Spleen (tissue), 11 donors: ENCODE measurements around the gene NAB1. TPM values are rescaled to one million over a fixed set of nuclear protein-coding genes. Genes with fewer than 3 reads are reported as not detected.

Experiments
- DNase-seq: peaks from one replicate; pipeline ENCODE4 v3.0.0-alpha.2; 2020
- H3K27ac ChIP-seq, 8 donors: fragments of 200-600 bp; sonication (generic) in 7 of 8; 1 replicate in 4 of 8; 2 replicates in 4 of 8; pipeline versions ENCODE4 v1.5.0 to v1.8.0; 2016 to 2021; ENCODE audit warnings: inconsistent platforms in 4 of 8, mild to moderate bottlenecking in 4 of 8, moderate library complexity in 1 of 8
- H3K27me3 ChIP-seq, 7 donors: fragments of 200-600 bp; sonication (generic) in 6 of 7; replicated peaks in 1 of 7; 1 replicate in 4 of 7; 2 replicates in 3 of 7; pipeline versions ENCODE4 v1.5.0 to v1.8.0; 2016 to 2021; ENCODE audit warnings: inconsistent platforms in 3 of 7, mild to moderate bottlenecking in 1 of 7
- H3K36me3 ChIP-seq, 6 donors: fragments of 200-600 bp; sonication (generic) in 5 of 6; 1 replicate in 4 of 6; 2 replicates in 2 of 6; pipeline versions ENCODE4 v1.5.0 to v1.8.0; 2016 to 2021; ENCODE audit warnings: inconsistent platforms in 2 of 6
- H3K4me1 ChIP-seq, 6 donors: fragments of 200-600 bp; sonication (generic) in 5 of 6; 1 replicate in 3 of 6; 2 replicates in 3 of 6; pipeline versions ENCODE4 v1.5.0 to v1.8.0; 2016 to 2021; ENCODE audit warnings: inconsistent platforms in 3 of 6
- H3K4me3 ChIP-seq, 8 donors: fragments of 200-600 bp; sonication (generic) in 7 of 8; 1 replicate in 4 of 8; 2 replicates in 4 of 8; pipeline versions ENCODE4 v1.5.0 to v1.8.0; 2016 to 2021; ENCODE audit warnings: inconsistent platforms in 4 of 8, mild to moderate bottlenecking in 4 of 8, moderate library complexity in 2 of 8
- H3K9me3 ChIP-seq, 8 donors: fragments of 200-600 bp; sonication (generic) in 7 of 8; 1 replicate in 4 of 8; 2 replicates in 4 of 8; pipeline versions ENCODE4 v1.5.0 to v1.8.0; 2016 to 2021; ENCODE audit warnings: inconsistent platforms in 4 of 8
- CTCF ChIP-seq, 11 experiments: fragments of 200-600 bp in 7 of 11; fragments of 450-650 bp in 4 of 11; sonication (generic) in 4 of 11; IDR thresholded peaks in 8 of 11; conservative IDR thresholded peaks in 3 of 11; 1 replicate in 7 of 11; 2 replicates in 4 of 11; pipeline versions ENCODE4 v1.4.0 to v1.8.0; 2016 to 2021; ENCODE audit warnings: antibody characterized with exemption in 11 of 11, inconsistent platforms in 4 of 11, mild to moderate bottlenecking in 1 of 11
- POLR2A ChIP-seq, 3 donors: fragments of 450-650 bp; IDR thresholded peaks; one replicate each; pipeline ENCODE4 v1.5.1; 2017; ENCODE audit warnings: antibody characterized with exemption in 3 of 3, mild to moderate bottlenecking in 1 of 3
- POLR2AphosphoS5 ChIP-seq, 3 donors: sonication (generic); formaldehyde crosslinking; IDR thresholded peaks; one replicate each; pipeline ENCODE4 v1.5.1; 2017; ENCODE audit warnings: antibody characterized with exemption in 3 of 3
- WGBS, 5 donors: extraction: QIAGEN DNeasy Blood & Tissue Kit in 3 of 5; methylation state at CpG; one replicate each; pipeline versions ENCODE4 v1.1.5 to v1.1.7; 2013 to 2018; 5-methylcytosine and 5-hydroxymethylcytosine counted together
- intact Hi-C: fragments of 100-400 bp; cut with DNase I; formaldehyde crosslinking; loops from one replicate; pipeline ENCODE4 v1.15.0; 2023; ENCODE audit warnings: low total_unique reads
- polyA plus RNA-seq, 3 donors: library from polyadenylated mRNA; stranded (reverse); fragments of 200-250 nt; gene quantifications; one replicate each; pipeline ENCODE4 v1.2.1, GENCODE V29; 2013
- total RNA-seq, 7 donors: library from RNA; depleted of rRNA in 3 of 7; stranded (reverse); fragments of >200 nt in 3 of 7; fragmentation: NEBNext Ultra II Directional in 4 of 7; extraction: Animal tissue kit (Norgen Biotek cat#: 25700) in 4 of 7; gene quantifications; one replicate each; pipeline versions ENCODE4 v1.1.0 to v1.2.1, GENCODE V29; 2016 to 2021
- donor health status: healthy with polysubstance abuse.
- donor health status: DM: no; HTN: no; CAD: no; lungs with moderate emphysema.
- donor health status: DM: no; HTN: no; CAD: no.
- donor health status: Bipolar disorder and iron deficiency.
- donor health status: healthy.
- donor health status: DM: no; HTN: no; CAD: no.
- donor health status: DM: yes; HTN: yes; CAD: no.

Gene NAB1
- total and polyA plus RNA-seq, 10 donors, result 8.8 to 44.7 (median 27.9) TPM

GRCh38 chr2:190663348-190663747 is 14.5 kb downstream of the NAB1 start:
- TF ChIP-seq POLR2AphosphoS5 (IDR thresholded peaks at IDR 0.05), result no peak
- TF ChIP-seq CTCF (IDR thresholded peaks at IDR 0.05 in 8 of 11, conservative IDR thresholded peaks at IDR 0.05 in 3 of 11), result no peak
- no peak for TF ChIP-seq POLR2A (IDR thresholded peaks at IDR 0.05)
- 54 to 88% (median 76%) methylated on average over 2 of the region's 2 CpGs for WGBS, 5 donors
- Histone ChIP-seq H3K27ac (no peak overlapping the region), H3K27me3 (no peaks in the 10 kb centered on the region), H3K36me3 (peaks cover 0 to 44% (median 3%) of the 10 kb centered on the region in 6 donors), H3K4me1 (peaks cover 0 to 53% (median 7%) of the 10 kb centered on the region in 6 donors), H3K9me3 (no peaks in the 10 kb centered on the region), H3K4me3 (no peak overlapping the region)
- intact Hi-C loops, result loop anchor here (10.0 kb wide), 1 partner anchor 279 kb away; no protein-coding TSS in a partner anchor
- no peak for DNase-seq

GRCh38 chr2:190663839-190664238 is 15.0 kb downstream of the NAB1 start:
- DNase-seq, result no peak
- intact Hi-C loops, result loop anchor here (10.0 kb wide), 1 partner anchor 279 kb away; no protein-coding TSS in a partner anchor
- Histone ChIP-seq H3K4me3 (no peak overlapping the region), H3K4me1 (peaks cover 0 to 48% (median 5%) of the 10 kb centered on the region in 6 donors), H3K9me3 (no peaks in the 10 kb centered on the region), H3K36me3 (peaks cover 0 to 44% (median 3%) of the 10 kb centered on the region in 6 donors), H3K27me3 (no peaks in the 10 kb centered on the region), H3K27ac (no peak overlapping the region)
- TF ChIP-seq POLR2AphosphoS5 (IDR thresholded peaks at IDR 0.05) (no peak), CTCF (IDR thresholded peaks at IDR 0.05 in 8 of 11, conservative IDR thresholded peaks at IDR 0.05 in 3 of 11) (no peak), POLR2A (IDR thresholded peaks at IDR 0.05) (no peak)
- WGBS, 5 donors, result 76 to 85% (median 79%) methylated on average over 3 of the region's 3 CpGs

DNA sequence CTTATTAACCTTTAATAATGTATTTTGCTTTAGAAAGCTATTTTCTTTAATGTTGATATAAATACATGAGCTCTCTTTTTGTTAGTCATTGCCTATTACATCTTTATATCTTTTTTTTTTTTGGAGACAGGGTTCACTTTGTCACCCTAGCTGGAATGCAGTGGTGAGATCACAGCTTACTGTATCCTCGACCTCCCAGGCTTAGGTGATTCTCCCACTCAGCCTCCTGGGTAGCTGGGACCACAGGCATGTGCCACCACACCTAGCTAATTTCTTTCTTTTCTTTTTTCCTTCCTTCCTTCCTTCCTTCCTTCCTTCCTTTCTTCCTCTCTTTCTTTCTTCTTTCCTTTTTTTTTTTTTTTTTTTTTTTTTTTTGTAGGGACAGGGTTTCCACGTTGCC is 15.4 kb downstream of the NAB1 start:
- WGBS, 5 donors, result 92 to 100% (median 95%) methylated on average over 2 of the region's 2 CpGs

More for the DNA sequence above, 15.4 kb downstream of the NAB1 start:
- peaks cover 0 to 46% (median 4%) of the 10 kb centered on the region in 6 donors for H3K4me1 ChIP-seq
- peaks cover 0 to 40% (median 3%) of the 10 kb centered on the region in 6 donors for H3K36me3 ChIP-seq
- intact Hi-C loops, result loop anchor here (10.0 kb wide), 1 partner anchor 279 kb away; no protein-coding TSS in a partner anchor
- H3K9me3 ChIP-seq, result no peaks in the 10 kb centered on the region
- no peak overlapping the region for H3K4me3 ChIP-seq
- DNase-seq, result no peak
- no peak overlapping the region for H3K27ac ChIP-seq
- no peaks in the 10 kb centered on the region for H3K27me3 ChIP-seq
- TF ChIP-seq CTCF (IDR thresholded peaks at IDR 0.05 in 8 of 11, conservative IDR thresholded peaks at IDR 0.05 in 3 of 11) (no peak), POLR2AphosphoS5 (IDR thresholded peaks at IDR 0.05) (no peak), POLR2A (IDR thresholded peaks at IDR 0.05) (no peak)
